HL-60 (cell line): Measurements from ENCODE around the gene WNT7B.

Experiments used
- DNase-seq, 2 experiments: peaks; one replicate each; pipeline ENCODE4 v3.0.0-alpha.2; 2010 to 2020; ENCODE audit warnings: low read depth in 1 of 2, low spot score in 1 of 2
- H3K27ac ChIP-seq: fragments of 250-450 bp; sonication (Bioruptor Pico); replicated peaks from 2 replicates; pipeline ENCODE4 v1.5.1; 2020; ENCODE audit warnings: mild to moderate bottlenecking, moderate library complexity
- H3K27me3 ChIP-seq: fragments of 250-450 bp; sonication (Bioruptor Pico); 2 replicates; pipeline ENCODE4 v1.5.1; 2021; ENCODE audit warnings: mild to moderate bottlenecking, moderate library complexity; ENCODE audit not compliant: insufficient read depth, poor library complexity, severe bottlenecking
- H3K4me3 ChIP-seq: replicated peaks from 2 replicates; pipeline ENCODE4 v1.5.1; 2011; ENCODE audit warnings: mild to moderate bottlenecking, control low read depth, low read length; ENCODE audit not compliant: insufficient read depth
- GABPA ChIP-seq: IDR thresholded peaks from 2 replicates; pipeline ENCODE4 v1.6.1; 2012; ENCODE audit warnings: low read depth
- POLR2AphosphoS5 ChIP-seq: IDR thresholded peaks from 2 replicates; pipeline ENCODE4 v1.6.1; 2012; ENCODE audit warnings: low read depth
- SPI1 ChIP-seq: IDR thresholded peaks from 2 replicates; pipeline ENCODE4 v1.6.1; 2012; ENCODE audit warnings: low read depth, mild to moderate bottlenecking, borderline replicate concordance
- TF ChIP-seq, protein P1 (sequence below): IDR thresholded peaks from one replicate; pipeline ENCODE4 v1.5.1; 2011; ENCODE audit warnings: low read length, control low read depth, inconsistent platforms; ENCODE audit not compliant: insufficient read depth
- TF ChIP-seq, protein P2 (sequence below): IDR thresholded peaks from 2 replicates; pipeline ENCODE4 v1.6.1; 2012; ENCODE audit warnings: low read depth; ENCODE audit not compliant: insufficient replicate concordance

WNT7B gene

GRCh38 chr22:45938913-45939312 is 38.0 kb downstream of the WNT7B start:
- TF ChIP-seq, protein P1, sequence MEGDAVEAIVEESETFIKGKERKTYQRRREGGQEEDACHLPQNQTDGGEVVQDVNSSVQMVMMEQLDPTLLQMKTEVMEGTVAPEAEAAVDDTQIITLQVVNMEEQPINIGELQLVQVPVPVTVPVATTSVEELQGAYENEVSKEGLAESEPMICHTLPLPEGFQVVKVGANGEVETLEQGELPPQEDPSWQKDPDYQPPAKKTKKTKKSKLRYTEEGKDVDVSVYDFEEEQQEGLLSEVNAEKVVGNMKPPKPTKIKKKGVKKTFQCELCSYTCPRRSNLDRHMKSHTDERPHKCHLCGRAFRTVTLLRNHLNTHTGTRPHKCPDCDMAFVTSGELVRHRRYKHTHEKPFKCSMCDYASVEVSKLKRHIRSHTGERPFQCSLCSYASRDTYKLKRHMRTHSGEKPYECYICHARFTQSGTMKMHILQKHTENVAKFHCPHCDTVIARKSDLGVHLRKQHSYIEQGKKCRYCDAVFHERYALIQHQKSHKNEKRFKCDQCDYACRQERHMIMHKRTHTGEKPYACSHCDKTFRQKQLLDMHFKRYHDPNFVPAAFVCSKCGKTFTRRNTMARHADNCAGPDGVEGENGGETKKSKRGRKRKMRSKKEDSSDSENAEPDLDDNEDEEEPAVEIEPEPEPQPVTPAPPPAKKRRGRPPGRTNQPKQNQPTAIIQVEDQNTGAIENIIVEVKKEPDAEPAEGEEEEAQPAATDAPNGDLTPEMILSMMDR: no peak
- TF ChIP-seq GABPA: no peak
- no peak for TF ChIP-seq SPI1
- no peak for TF ChIP-seq POLR2AphosphoS5
- TF ChIP-seq, protein P2, sequence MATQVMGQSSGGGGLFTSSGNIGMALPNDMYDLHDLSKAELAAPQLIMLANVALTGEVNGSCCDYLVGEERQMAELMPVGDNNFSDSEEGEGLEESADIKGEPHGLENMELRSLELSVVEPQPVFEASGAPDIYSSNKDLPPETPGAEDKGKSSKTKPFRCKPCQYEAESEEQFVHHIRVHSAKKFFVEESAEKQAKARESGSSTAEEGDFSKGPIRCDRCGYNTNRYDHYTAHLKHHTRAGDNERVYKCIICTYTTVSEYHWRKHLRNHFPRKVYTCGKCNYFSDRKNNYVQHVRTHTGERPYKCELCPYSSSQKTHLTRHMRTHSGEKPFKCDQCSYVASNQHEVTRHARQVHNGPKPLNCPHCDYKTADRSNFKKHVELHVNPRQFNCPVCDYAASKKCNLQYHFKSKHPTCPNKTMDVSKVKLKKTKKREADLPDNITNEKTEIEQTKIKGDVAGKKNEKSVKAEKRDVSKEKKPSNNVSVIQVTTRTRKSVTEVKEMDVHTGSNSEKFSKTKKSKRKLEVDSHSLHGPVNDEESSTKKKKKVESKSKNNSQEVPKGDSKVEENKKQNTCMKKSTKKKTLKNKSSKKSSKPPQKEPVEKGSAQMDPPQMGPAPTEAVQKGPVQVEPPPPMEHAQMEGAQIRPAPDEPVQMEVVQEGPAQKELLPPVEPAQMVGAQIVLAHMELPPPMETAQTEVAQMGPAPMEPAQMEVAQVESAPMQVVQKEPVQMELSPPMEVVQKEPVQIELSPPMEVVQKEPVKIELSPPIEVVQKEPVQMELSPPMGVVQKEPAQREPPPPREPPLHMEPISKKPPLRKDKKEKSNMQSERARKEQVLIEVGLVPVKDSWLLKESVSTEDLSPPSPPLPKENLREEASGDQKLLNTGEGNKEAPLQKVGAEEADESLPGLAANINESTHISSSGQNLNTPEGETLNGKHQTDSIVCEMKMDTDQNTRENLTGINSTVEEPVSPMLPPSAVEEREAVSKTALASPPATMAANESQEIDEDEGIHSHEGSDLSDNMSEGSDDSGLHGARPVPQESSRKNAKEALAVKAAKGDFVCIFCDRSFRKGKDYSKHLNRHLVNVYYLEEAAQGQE: no peak
- peaks cover 7% of the 10 kb centered on the region for H3K27me3 ChIP-seq
- no peak overlapping the region for H3K4me3 ChIP-seq
- no peak overlapping the region for H3K27ac ChIP-seq
- no peak for DNase-seq

- peaks cover 15% of the 10 kb centered on the region for H3K27me3 ChIP-seq
- TF ChIP-seq GABPA (no peak), POLR2AphosphoS5 (no peak), SPI1 (no peak)
- TF ChIP-seq, protein P2: no peak
These were observed 39.0 kb downstream of the WNT7B start for GRCh38 chr22:45937960-45938359.

GRCh38 chr22:45935573-45935972 is 41.4 kb downstream of the WNT7B start:
- Histone ChIP-seq H3K4me3 (no peak overlapping the region), H3K27ac (no peak overlapping the region), H3K27me3 (peaks cover 20% of the 10 kb centered on the region)
- DNase-seq: no peak
- TF ChIP-seq, protein P1: no peak
- TF ChIP-seq GABPA: no peak
- no peak for TF ChIP-seq SPI1
- no peak for TF ChIP-seq POLR2AphosphoS5
- TF ChIP-seq, protein P2: no peak

More at GRCh38 chr22:45937960-45938359, 39.0 kb downstream of the WNT7B start:
- Histone ChIP-seq H3K4me3 (no peak overlapping the region), H3K27ac (no peak overlapping the region)
- no peak for DNase-seq
